Lower leg skin (tissue), 3 donors: ENCODE results near the gene OR56B4.

Experiments
- CTCF ChIP-seq, 3 donors: fragments of 450-650 bp; IDR thresholded peaks; one replicate each; pipeline ENCODE4 v1.5.1; 2016; ENCODE audit warnings: antibody characterized with exemption in 3 of 3, mild to moderate bottlenecking in 3 of 3, moderate library complexity in 2 of 3
- POLR2A ChIP-seq, 2 donors: fragments of 450-650 bp; IDR thresholded peaks; one replicate each; pipeline ENCODE4 v1.6.1; 2016 to 2017; ENCODE audit warnings: antibody characterized with exemption in 2 of 2, mild to moderate bottlenecking in 1 of 2, moderate library complexity in 1 of 2

- TF ChIP-seq CTCF (IDR thresholded peaks at IDR 0.05), result no peak
- no peak for TF ChIP-seq POLR2A (IDR thresholded peaks at IDR 0.05)
These were observed 9.2 kb downstream of the OR56B4 start for GRCh38 chr11:6116638-6117037.
